BJ (cell line): ENCODE results near the gene DLD. TPM values are rescaled to one million over a fixed set of nuclear protein-coding genes. Genes with fewer than 3 reads are reported as not detected.

Source experiments
- CTCF ChIA-PET: fragments of 350-600 bp; formaldehyde crosslinking; extraction: SDS; loops from one replicate; lab custom pipeline; 2021; ENCODE audit warnings: antibody characterized with exemption, inconsistent platforms; lab: Yijun Ruan, JAX
- POLR2A ChIA-PET: fragments of 300-600 bp; sonication (Branson Sonifier 250); formaldehyde crosslinking; extraction: SDS; loops from one replicate; lab custom pipeline; 2021; ENCODE audit warnings: antibody characterized with exemption; lab: Charles Lee
- DNase-seq: peaks from one replicate; pipeline ENCODE4 v3.0.0-alpha.2; 2011; ENCODE audit warnings: low read depth
- H3K27me3 ChIP-seq: 2 replicates; pipeline ENCODE4 v1.6.0; 2011; ENCODE audit warnings: low read length; ENCODE audit not compliant: control insufficient read depth, insufficient read depth
- H3K36me3 ChIP-seq: 2 replicates; pipeline ENCODE4 v1.5.1; 2011; ENCODE audit warnings: low read length; ENCODE audit not compliant: control insufficient read depth, insufficient read depth
- H3K4me3 ChIP-seq: 2 replicates; pipeline ENCODE4 v1.5.1; 2011; ENCODE audit warnings: low read depth, mild to moderate bottlenecking, control low read depth, low read length
- polyA plus RNA-seq: library from polyadenylated mRNA; depleted of rRNA; stranded (reverse); fragments of >200 nt; gene quantifications from 2 replicates; pipeline ENCODE4 v1.2.3, GENCODE V29; 2011
- TF ChIP-seq, protein P1 (sequence below): IDR thresholded peaks from 2 replicates; pipeline ENCODE4 v1.5.1; 2011; ENCODE audit warnings: low read depth, mild to moderate bottlenecking, control low read depth, inconsistent platforms, low read length, moderate library complexity; ENCODE audit not compliant: insufficient read depth

The DLD gene
- polyA plus RNA-seq, 1 experiment = 72.4 TPM

DNA sequence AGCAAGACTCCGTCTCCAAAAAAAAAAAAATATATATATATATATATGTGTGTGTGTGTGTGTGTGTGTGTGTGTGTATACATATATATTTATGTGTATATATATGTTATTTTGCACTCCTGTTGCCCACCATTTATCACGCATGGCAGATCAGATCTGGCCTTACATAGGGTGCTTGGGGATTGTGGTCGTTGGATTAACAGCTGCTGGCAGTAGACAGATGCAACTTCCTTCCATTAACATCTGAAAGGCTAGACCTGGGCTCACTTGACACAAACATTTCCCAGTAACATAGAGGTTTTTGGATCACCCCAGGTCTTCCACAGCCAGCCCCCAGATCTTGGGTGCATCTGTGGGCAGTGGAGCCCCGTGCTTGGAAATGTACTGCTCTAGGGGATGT is 40.8 kb upstream of the DLD start:
- POLR2A ChIA-PET = no interaction called here
- no peaks in the 10 kb centered on the region for H3K36me3 ChIP-seq
- no peak for DNase-seq
- no peaks in the 10 kb centered on the region for H3K27me3 ChIP-seq
- TF ChIP-seq, protein P1, sequence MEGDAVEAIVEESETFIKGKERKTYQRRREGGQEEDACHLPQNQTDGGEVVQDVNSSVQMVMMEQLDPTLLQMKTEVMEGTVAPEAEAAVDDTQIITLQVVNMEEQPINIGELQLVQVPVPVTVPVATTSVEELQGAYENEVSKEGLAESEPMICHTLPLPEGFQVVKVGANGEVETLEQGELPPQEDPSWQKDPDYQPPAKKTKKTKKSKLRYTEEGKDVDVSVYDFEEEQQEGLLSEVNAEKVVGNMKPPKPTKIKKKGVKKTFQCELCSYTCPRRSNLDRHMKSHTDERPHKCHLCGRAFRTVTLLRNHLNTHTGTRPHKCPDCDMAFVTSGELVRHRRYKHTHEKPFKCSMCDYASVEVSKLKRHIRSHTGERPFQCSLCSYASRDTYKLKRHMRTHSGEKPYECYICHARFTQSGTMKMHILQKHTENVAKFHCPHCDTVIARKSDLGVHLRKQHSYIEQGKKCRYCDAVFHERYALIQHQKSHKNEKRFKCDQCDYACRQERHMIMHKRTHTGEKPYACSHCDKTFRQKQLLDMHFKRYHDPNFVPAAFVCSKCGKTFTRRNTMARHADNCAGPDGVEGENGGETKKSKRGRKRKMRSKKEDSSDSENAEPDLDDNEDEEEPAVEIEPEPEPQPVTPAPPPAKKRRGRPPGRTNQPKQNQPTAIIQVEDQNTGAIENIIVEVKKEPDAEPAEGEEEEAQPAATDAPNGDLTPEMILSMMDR = no peak
- CTCF ChIA-PET = interaction anchor here (0.5 kb wide), 1 partner anchor 513 kb away, joined by 3 read pairs; no protein-coding TSS in a partner anchor
- H3K4me3 ChIP-seq = no peak overlapping the region

DNA sequence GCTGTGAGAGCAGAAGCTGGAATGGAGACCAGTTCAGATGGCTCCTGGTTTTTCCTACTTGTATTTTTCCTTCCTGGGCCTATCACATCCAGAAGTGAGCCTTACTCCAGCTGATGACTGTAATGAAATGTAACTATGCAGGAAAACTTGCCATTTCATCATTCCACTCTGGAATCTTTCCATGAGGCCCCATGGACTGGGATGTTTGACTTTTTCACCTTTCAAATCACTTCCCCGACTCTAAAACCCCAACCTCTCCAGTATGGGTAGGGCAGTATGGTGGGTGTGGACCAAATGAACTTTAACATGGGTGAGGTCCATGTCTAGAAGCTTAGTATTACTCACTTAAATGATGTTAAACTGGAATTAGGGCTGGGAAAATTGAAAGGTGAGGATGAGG is 40.3 kb upstream of the DLD start:
- H3K36me3 ChIP-seq = no peaks in the 10 kb centered on the region
- H3K27me3 ChIP-seq = no peaks in the 10 kb centered on the region; the same call in 1 of the 2 replicates
- DNase-seq = no peak
- ChIA-PET CTCF (interaction anchor here (0.5 kb wide), 1 partner anchor 512 kb away, joined by 3 read pairs; no protein-coding TSS in a partner anchor), POLR2A (no interaction called here)
- H3K4me3 ChIP-seq = no peak overlapping the region
- TF ChIP-seq, protein P1 = no peak

DNA sequence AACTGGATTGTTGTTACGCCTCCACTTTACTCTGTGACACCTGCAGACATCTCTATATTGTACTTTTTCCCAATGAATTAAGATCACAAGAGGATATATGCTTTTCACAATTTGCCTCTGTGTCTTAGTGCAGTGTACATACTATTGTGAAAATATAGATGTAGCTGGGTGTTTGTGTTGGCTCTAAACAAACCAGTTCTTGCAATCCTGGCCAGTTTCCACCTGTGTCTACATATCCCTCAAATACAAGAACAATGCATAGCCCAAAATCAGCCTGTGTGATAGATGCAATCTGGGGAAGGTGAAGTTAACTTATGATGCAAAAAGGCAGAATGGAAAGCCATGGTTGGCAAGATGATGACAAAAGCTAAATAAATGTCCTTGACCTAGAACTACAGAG is 36.5 kb upstream of the DLD start:
- Histone ChIP-seq H3K36me3 (no peaks in the 10 kb centered on the region), H3K27me3 (no peaks in the 10 kb centered on the region; the same call in 1 of the 2 replicates), H3K4me3 (no peak overlapping the region)
- ChIA-PET CTCF (no interaction called here), POLR2A (no interaction called here)
- no peak for DNase-seq
- TF ChIP-seq, protein P1 = no peak

DNA sequence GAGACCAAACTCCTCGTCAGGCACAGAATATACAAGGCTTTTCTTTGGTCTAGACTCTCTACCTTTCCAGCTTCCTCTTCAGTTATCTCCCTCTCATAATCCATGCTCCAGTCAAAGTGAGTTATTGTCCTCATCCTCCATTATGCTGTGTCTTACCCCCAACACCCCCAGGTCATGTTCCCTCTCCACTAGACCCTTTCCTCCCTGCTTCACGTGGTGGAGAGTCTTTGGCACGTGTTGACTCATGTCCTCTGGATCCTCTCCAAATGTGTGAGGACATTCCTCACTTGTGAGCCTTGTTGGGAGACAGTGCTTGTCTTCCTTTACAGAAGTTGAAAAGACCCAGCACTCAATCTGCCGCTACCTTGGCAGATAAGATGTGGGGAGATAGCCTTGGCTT is 36.0 kb upstream of the DLD start:
- Histone ChIP-seq H3K36me3 (no peaks in the 10 kb centered on the region), H3K27me3 (no peaks in the 10 kb centered on the region; the same call in 1 of the 2 replicates), H3K4me3 (no peak overlapping the region)
- ChIA-PET POLR2A (no interaction called here), CTCF (no interaction called here)
- DNase-seq = no peak
- TF ChIP-seq, protein P1 = no peak

DNA sequence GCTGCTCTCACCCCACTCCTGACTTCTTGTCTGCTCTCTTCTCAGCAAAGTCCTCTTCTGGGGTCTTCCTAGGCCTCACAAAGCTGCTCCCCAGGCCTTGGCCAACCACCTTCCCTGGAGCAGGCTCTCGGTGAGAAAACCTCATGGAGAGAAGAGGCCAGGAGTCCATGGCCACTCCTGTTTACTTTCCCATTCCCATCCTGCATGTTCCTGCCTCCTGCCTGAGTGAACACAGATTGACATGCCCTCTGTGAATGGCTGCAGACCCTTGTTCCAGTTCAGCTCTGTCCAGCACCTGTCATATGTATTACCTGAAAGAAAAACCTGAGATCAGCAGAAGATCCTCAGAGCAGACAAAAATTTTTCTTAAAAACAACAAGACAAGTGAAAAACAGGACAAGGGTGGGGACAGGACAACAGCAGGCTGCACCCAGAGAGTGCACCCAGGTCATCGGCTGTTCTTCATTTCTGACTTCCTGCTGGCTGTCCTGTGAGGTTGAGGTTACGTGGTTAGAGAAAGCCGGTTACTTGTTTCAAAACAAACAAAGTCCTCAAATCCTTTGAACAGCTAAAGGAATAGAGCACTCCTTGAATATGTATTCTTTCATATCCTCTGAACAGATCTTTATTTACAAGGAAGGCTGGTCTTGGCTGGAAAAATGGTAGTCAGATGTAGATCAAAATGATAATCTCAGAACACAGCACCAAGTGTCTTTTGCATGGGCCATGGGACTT is 34.0 kb upstream of the DLD start:
- H3K27me3 ChIP-seq = no peaks in the 10 kb centered on the region; the same call in 1 of the 2 replicates
- H3K4me3 ChIP-seq = no peak overlapping the region
- ChIA-PET CTCF (interaction anchor here (0.7 to 1.4 kb wide), 2 partner anchors 15 to 572 kb away, joined by 3 read pairs; no protein-coding TSS in a partner anchor), POLR2A (no interaction called here)
- no peaks in the 10 kb centered on the region for H3K36me3 ChIP-seq
- no peak for DNase-seq
- TF ChIP-seq, protein P1 = no peak
